Psoas muscle (tissue), 8 donors: ENCODE measurements around the gene C12orf54. TPM values are rescaled to one million over a fixed set of nuclear protein-coding genes. Genes with fewer than 3 reads are reported as not detected.
"Not testable (repeated sequence)": the region's sequence is repeated elsewhere in the genome, so short reads cannot be mapped to it uniquely, and the experiment has no call there.

Experiments used
- ATAC-seq, 4 donors: fragments of 200-7000 bp; cut with Tn5 transposase; one replicate each; pipeline ENCODE4 v1.9.1; 2020; ENCODE audit warnings: moderate library complexity in 3 of 4, mild to moderate bottlenecking in 2 of 4
- DNase-seq, 2 donors: peaks; one replicate each; pipeline ENCODE4 v3.0.0-alpha.2; 2020
- H3K27ac ChIP-seq: fragments of 200-600 bp; one replicate; pipeline ENCODE4 v1.8.0; 2022
- H3K27me3 ChIP-seq, 3 donors: fragments of 200-600 bp in 1 of 3; one replicate each; pipeline versions ENCODE4 v1.6.1 to v1.8.0; 2013 to 2022; ENCODE audit warnings: low read length in 2 of 3, mild to moderate bottlenecking in 2 of 3, moderate library complexity in 1 of 3; ENCODE audit not compliant: insufficient read depth in 3 of 3
- H3K36me3 ChIP-seq, 2 donors: fragments of 200-600 bp in 1 of 2; one replicate each; pipeline versions ENCODE4 v1.6.1 to v1.8.0; 2013 to 2022; ENCODE audit warnings: low read depth in 1 of 2, mild to moderate bottlenecking in 1 of 2, moderate library complexity in 1 of 2; ENCODE audit not compliant: insufficient read depth in 1 of 2
- H3K4me1 ChIP-seq: fragments of 200-600 bp; one replicate; pipeline ENCODE4 v1.8.0; 2022
- H3K4me3 ChIP-seq: fragments of 200-600 bp; one replicate; pipeline ENCODE4 v1.8.0; 2022; ENCODE audit warnings: mild to moderate bottlenecking
- H3K9me3 ChIP-seq: fragments of 200-600 bp; one replicate; pipeline ENCODE4 v1.8.0; 2022
- CTCF ChIP-seq: fragments of 200-600 bp; IDR thresholded peaks from one replicate; pipeline ENCODE4 v1.8.0; 2022; ENCODE audit warnings: antibody characterized with exemption
- WGBS, 3 donors: extraction: QIAGEN DNeasy Blood & Tissue Kit; methylation state at CpG; one replicate each; pipeline versions ENCODE4 v1.1.6 to v1.1.7; 2013; 5-methylcytosine and 5-hydroxymethylcytosine counted together
- intact Hi-C, 2 donors: fragments of 100-400 bp; cut with DNase I; formaldehyde crosslinking; loops; one replicate each; pipeline versions ENCODE4 v1.11.0 to v1.14.2; 2022
- long read RNA-seq, 2 donors: library from polyadenylated mRNA; unstranded; transcript quantifications; one replicate each; pipeline ENCODE4 v2.0.0, GENCODE V29; 2021
- polyA plus RNA-seq, 3 donors: library from polyadenylated mRNA; stranded (reverse); fragments of 200-250 nt; gene quantifications; one replicate each; pipeline ENCODE4 v1.2.3, GENCODE V29; 2013
- total RNA-seq, 4 donors: library from RNA; stranded (reverse); fragmentation: NEBNext Ultra II Directional in 2 of 4; extraction: Animal tissue kit (Norgen Biotek cat#: 25700) in 2 of 4; gene quantifications; one replicate each; pipeline versions ENCODE4 v1.2.1 to v1.2.4, GENCODE V29; 2021 to 2023
- donor health status: healthy with polysubstance abuse.
- donor health status: DM: no; HTN: no; CAD: no; lungs with moderate emphysema.
- donor health status: Bipolar disorder and iron deficiency.
- donor health status: healthy.
- donor health status: DM: yes; HTN: yes; CAD: no.
- donor health status: DM: no; HTN: no; CAD: no.
- donor health status: DM: no; HTN: no; CAD: no.
- donor health status: DM: yes; HTN: yes; CAD: no.

Gene C12orf54
- 1 to 10 TPM in 1 of 4 donors, not detected in 3; 2.0 TPM for total RNA-seq
- under 1 TPM in 1 of 3 donors, not detected in 2; 0.06 TPM for polyA plus RNA-seq
- long read RNA-seq, donor 1, result 0 reads
- long read RNA-seq, donor 2, result 0 reads

DNA sequence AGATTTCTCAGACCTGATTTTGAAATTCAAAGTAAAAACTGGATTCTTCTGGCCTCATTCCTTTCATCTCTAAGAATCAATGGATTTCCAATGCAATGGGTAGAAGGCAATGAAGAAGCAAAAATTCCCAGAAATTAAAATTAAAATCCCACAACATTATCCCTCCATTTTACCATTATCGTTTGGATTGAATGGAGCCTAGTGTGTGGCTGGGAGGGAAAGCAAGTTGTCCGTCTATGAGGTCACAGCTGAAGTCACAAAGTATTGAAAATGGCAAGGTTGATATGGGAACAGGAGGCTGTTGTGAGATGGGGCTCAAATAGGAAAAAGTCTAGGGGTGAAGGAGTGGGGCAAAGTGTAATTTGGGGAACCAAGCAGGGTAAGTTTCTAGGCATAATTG is at the start of gene C12orf54:
C12orf54 (plus strand) TSS at position 301 of the 400 bp plus-strand sequence. CDS start 799 bp downstream, outside the sequence.
- Histone ChIP-seq H3K36me3 (no peaks in the 10 kb centered on the region), H3K9me3 (no peaks in the 10 kb centered on the region), H3K27ac (no peak within 1 kb of the TSS), H3K4me1 (no peaks in the 10 kb centered on the region), H3K27me3 (no peaks in the 10 kb centered on the region), H3K4me3 (no peak within 1 kb of the TSS)
- DNase-seq (no peak), ATAC-seq (no peak)
- 86 to 93% (median 88%) methylated on average over 2 of the region's 2 CpGs for WGBS, 3 donors
- intact Hi-C loops, result no loop called here
- no peak for TF ChIP-seq CTCF

GRCh38 chr12:48434016-48434415 is 48.3 kb upstream of the C12orf54 start:
- DNase-seq, H3K9me3 ChIP-seq, H3K27ac ChIP-seq, intact Hi-C loops, ATAC-seq, H3K4me3 ChIP-seq, H3K36me3 ChIP-seq, H3K4me1 ChIP-seq, H3K27me3 ChIP-seq: not testable (repeated sequence)
- WGBS, 3 donors, result 81 to 90% (median 88%) methylated on average over 10 of the region's 10 CpGs

DNA sequence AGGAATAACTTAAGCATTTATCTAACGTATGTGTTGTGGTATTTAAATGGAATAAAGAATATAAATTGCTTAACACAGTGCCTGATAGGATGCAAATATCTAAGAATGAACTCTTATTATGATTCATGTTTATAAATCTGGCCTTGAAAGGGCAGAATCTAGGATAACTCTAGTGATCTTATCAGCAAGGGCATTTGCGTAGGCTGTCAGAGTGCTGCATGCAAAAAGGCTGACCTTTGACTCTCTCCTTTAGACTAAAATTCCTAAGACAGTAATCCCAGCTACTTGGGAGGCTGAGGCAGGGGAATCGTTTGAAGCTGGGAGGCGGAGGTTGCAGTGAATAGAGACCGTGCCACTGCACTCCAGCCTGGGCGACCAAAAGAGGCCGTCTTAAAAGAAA is 41.2 kb upstream of the C12orf54 start:
- no peaks in the 10 kb centered on the region for H3K9me3 ChIP-seq
- H3K4me3 ChIP-seq, result no peak overlapping the region
- no peak overlapping the region for H3K27ac ChIP-seq
- ATAC-seq (no peak), DNase-seq (no peak)
- no peak for TF ChIP-seq CTCF
- WGBS, 3 donors, result 59 to 64% (median 60%) methylated on average over 7 of the region's 7 CpGs
- H3K36me3 ChIP-seq, result no peaks in the 10 kb centered on the region
- H3K4me1 ChIP-seq, result no peaks in the 10 kb centered on the region
- intact Hi-C loops, result no loop called here
- no peaks in the 10 kb centered on the region for H3K27me3 ChIP-seq

DNA sequence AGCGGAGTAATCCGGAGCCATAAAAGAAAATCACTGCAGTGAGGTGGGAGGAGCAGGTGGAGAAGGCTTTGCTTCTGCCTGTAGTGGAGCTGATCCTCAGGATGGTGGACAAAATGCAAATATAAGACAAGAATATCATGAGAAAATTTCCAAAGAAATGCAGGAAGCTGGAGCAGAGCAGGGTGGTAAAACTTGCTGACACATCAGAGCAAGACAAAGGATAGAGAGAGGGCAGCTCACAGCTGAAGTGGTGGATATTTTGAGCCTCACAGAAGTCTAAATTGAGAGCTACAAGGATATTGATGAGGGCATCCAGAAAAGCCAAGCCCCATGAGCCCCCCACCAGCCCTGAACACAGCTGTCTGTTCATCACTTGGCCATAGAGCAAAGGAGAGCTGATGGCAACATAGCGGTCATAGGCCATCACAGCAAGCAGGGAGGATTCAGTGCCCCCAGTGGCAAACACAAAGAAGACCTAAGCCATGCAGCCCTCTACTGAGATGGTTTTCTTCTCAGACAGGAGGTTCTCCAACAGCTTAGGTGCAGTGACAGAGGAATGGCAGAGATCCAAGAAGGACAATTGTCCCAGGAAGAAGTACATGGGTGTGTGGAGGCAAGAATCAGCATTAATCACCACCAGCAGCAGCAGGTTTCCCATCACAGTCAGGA is 40.0 kb upstream of the C12orf54 start:
- intact Hi-C loops, result no loop called here
- H3K4me3 ChIP-seq, result no peak overlapping the region
- DNase-seq (no peak), ATAC-seq (no peak)
- TF ChIP-seq CTCF, result no peak
- H3K27ac ChIP-seq, result no peak overlapping the region
- no peaks in the 10 kb centered on the region for H3K27me3 ChIP-seq
- no peaks in the 10 kb centered on the region for H3K9me3 ChIP-seq
- WGBS, 3 donors, result 73 to 84% (median 81%) methylated on average over 3 of the region's 3 CpGs
- H3K36me3 ChIP-seq, result no peaks in the 10 kb centered on the region
- peaks cover 4% of the 10 kb centered on the region for H3K4me1 ChIP-seq

- Histone ChIP-seq H3K27me3 (no peaks in the 10 kb centered on the region), H3K9me3 (no peaks in the 10 kb centered on the region), H3K27ac (no peak overlapping the region), H3K36me3 (no peaks in the 10 kb centered on the region), H3K4me3 (no peak overlapping the region), H3K4me1 (peaks cover 4% of the 10 kb centered on the region)
- DNase-seq (no peak), ATAC-seq (no peak)
- intact Hi-C loops, result no loop called here
- no peak for TF ChIP-seq CTCF
- 76 to 90% (median 78%) methylated on average over 3 of the region's 3 CpGs for WGBS, 3 donors
Measured at GRCh38 chr12:48445538-48445937, 36.8 kb upstream of the C12orf54 start.
